Heart left ventricle (tissue), 16 donors: Measurements from ENCODE around the gene PAQR5. TPM values are rescaled to one million over a fixed set of nuclear protein-coding genes. Genes with fewer than 3 reads are reported as not detected.
"Not testable (repeated sequence)": the region's sequence is repeated elsewhere in the genome, so short reads cannot be mapped to it uniquely, and the experiment has no call there.

Experiments
- ATAC-seq, 4 donors: fragments of 200-7000 bp; cut with Tn5 transposase; one replicate each; pipeline ENCODE4 v1.9.1; 2020 to 2022; ENCODE audit warnings: moderate library complexity in 4 of 4, mild to moderate bottlenecking in 3 of 4, moderate number of reproducible peaks in 1 of 4
- DNase-seq, 5 donors: peaks; one replicate each; pipeline ENCODE4 v3.0.0-alpha.2; 2020
- H3K27ac ChIP-seq, 12 donors: fragments of 200-600 bp; sonication (generic) in 4 of 12; one replicate each; pipeline versions ENCODE4 v1.5.0 to v1.8.0; 2016 to 2022; ENCODE audit warnings: mild to moderate bottlenecking in 2 of 12
- H3K27me3 ChIP-seq, 9 donors: fragments of 200-600 bp; sonication (generic) in 2 of 9; one replicate each; pipeline versions ENCODE4 v1.5.1 to v1.8.0; 2016 to 2022; ENCODE audit warnings: mild to moderate bottlenecking in 3 of 9
- H3K36me3 ChIP-seq, 9 donors: fragments of 200-600 bp; sonication (generic) in 2 of 9; one replicate each; pipeline versions ENCODE4 v1.5.0 to v1.8.0; 2018 to 2022; ENCODE audit warnings: mild to moderate bottlenecking in 2 of 9
- H3K4me1 ChIP-seq, 12 donors: fragments of 200-600 bp; sonication (generic) in 4 of 12; one replicate each; pipeline versions ENCODE4 v1.5.0 to v1.8.0; 2016 to 2022; ENCODE audit warnings: mild to moderate bottlenecking in 3 of 12
- H3K4me3 ChIP-seq, 12 donors: fragments of 200-600 bp; sonication (generic) in 4 of 12; one replicate each; pipeline versions ENCODE4 v1.5.0 to v1.8.0; 2017 to 2022; ENCODE audit warnings: mild to moderate bottlenecking in 9 of 12, moderate library complexity in 4 of 12
- H3K9me3 ChIP-seq, 12 donors: fragments of 200-600 bp; sonication (generic) in 4 of 12; one replicate each; pipeline versions ENCODE4 v1.5.0 to v1.8.0; 2016 to 2022; ENCODE audit warnings: mild to moderate bottlenecking in 1 of 12
- POLR2A ChIP-seq, 2 donors: fragments of 450-650 bp; IDR thresholded peaks; one replicate each; pipeline ENCODE4 v1.6.1; 2017; ENCODE audit warnings: antibody characterized with exemption in 2 of 2, mild to moderate bottlenecking in 2 of 2, moderate library complexity in 2 of 2
- WGBS, 4 donors: extraction: QIAGEN DNeasy Blood & Tissue Kit in 2 of 4; methylation state at CpG; one replicate each; pipeline versions ENCODE4 v1.1.5 to v1.1.7; 2013 to 2018; 5-methylcytosine and 5-hydroxymethylcytosine counted together
- intact Hi-C, 10 donors: fragments of 100-400 bp; cut with DNase I; formaldehyde crosslinking; loops; one replicate each; pipeline versions ENCODE4 v1.11.1 to v1.14.2; 2022
- polyA plus RNA-seq, 2 donors: library from polyadenylated mRNA; stranded (reverse); fragments of 200-250 nt; gene quantifications; one replicate each; pipeline ENCODE4 v1.2.3, GENCODE V29; 2013
- total RNA-seq, 9 donors: library from RNA; depleted of rRNA in 2 of 9; stranded (reverse); fragments of >200 nt in 2 of 9; fragmentation: NEBNext Ultra II Directional in 3 of 9; extraction: Animal tissue kit (Norgen Biotek cat#: 25700) in 3 of 9; gene quantifications; one replicate each; pipeline versions ENCODE4 v1.1.0 to v1.2.4, GENCODE V29; 2016 to 2023
- TF ChIP-seq, protein P1 (sequence below), 12 donors: fragments of 200-600 bp; sonication (generic) in 4 of 12; IDR thresholded peaks; one replicate each; pipeline versions ENCODE4 v1.5.0 to v1.8.0; 2018 to 2022; ENCODE audit warnings: antibody characterized with exemption in 12 of 12, mild to moderate bottlenecking in 5 of 12
- donor health status: ischemic (EF 13 %, LVEDD 7.1; RV severe dilation, severe dysfunction).
- donor health status: healthy with polysubstance abuse.
- donor health status: DM: no; HTN: yes; CAD: no.
- donor health status: DM: no; HTN: no; CAD: no.
- donor health status: ischemic (EF 25% LVEDD 6.9; RV normal size, moderate dysfunction).
- donor health status: ischemic (EF 25% LVEDD 5.7; RV mildly dilated, moderate dysfunction).
- donor health status: healthy.
- donor health status: DM: yes; HTN: yes; CAD: no.
- donor health status: ischemic (EF 35%, LVEDD 5.7; RV mildly dilated, moderate dysfunction).
- donor health status: nonischemic (EF 11% LVEDD 7.7; RV severe dilation, severe dysfunction).
- donor health status: DM: yes; HTN: yes; CAD: no.
- donor health status: PGD.
- donor health status: ischemic (EF 29% LVEDD 5.4; RV normal size, mild dysfunction).
- donor health status: nonischemic (EF 23%, LVEDD 6.1; RV moderate dilation, normal function).

The PAQR5 gene
- total and polyA plus RNA-seq, 11 donors: 0.27 to 1.6 (median 1.1) TPM

DNA sequence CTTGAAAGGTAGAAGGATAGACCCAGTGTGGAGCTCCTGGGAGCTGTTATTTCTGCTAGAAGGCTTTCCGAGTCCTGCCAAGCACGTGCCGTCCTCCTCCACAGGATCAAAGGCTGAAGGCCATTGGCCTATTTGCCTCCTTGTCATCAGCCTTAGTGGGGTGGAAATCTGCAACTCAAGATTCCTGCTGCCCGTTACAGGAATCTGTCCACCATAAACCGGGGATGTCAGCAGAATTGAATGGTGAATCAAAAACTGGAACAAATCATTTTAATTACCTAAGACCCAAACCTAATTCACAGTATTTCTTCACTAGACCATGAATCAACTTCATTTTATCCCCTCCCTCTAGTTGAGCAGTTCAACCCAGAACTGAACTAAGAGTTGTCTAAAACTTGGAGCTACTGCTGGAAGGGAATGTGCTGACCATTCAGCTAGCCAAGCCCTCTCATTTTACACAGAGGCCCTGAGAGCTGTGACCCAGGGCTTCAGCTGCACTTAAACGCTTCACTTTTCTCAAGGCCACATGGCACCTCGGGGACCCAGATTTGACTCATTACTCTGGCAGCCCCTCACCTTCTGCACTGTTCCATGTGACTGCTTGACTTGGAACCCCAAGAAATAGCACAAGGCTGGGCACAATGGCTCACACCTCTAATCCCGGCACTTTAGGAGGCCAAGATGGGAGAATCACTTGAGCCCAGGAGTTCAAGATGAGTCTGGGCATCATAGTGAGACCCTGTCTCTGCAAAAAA, 78.7 kb downstream of the PAQR5 start:
- DNase-seq (no peak), ATAC-seq (no peak)
- Histone ChIP-seq H3K4me3 (no peak overlapping the region), H3K27ac (no peak overlapping the region), H3K36me3 (no peaks in the 10 kb centered on the region), H3K4me1 (no peaks in the 10 kb centered on the region), H3K27me3 (peaks cover 0 to 5% (median 0%) of the 10 kb centered on the region in 9 donors), H3K9me3 (peaks cover 0 to 5% (median 0%) of the 10 kb centered on the region in 12 donors)
- intact Hi-C loops: no loop called here
- TF ChIP-seq, protein P1, sequence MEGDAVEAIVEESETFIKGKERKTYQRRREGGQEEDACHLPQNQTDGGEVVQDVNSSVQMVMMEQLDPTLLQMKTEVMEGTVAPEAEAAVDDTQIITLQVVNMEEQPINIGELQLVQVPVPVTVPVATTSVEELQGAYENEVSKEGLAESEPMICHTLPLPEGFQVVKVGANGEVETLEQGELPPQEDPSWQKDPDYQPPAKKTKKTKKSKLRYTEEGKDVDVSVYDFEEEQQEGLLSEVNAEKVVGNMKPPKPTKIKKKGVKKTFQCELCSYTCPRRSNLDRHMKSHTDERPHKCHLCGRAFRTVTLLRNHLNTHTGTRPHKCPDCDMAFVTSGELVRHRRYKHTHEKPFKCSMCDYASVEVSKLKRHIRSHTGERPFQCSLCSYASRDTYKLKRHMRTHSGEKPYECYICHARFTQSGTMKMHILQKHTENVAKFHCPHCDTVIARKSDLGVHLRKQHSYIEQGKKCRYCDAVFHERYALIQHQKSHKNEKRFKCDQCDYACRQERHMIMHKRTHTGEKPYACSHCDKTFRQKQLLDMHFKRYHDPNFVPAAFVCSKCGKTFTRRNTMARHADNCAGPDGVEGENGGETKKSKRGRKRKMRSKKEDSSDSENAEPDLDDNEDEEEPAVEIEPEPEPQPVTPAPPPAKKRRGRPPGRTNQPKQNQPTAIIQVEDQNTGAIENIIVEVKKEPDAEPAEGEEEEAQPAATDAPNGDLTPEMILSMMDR (IDR thresholded peaks at IDR 0.05): no peak
- TF ChIP-seq POLR2A (IDR thresholded peaks at IDR 0.05): no peak
- 84 to 92% (median 90%) methylated on average over 8 of the region's 8 CpGs for WGBS, 4 donors

DNA sequence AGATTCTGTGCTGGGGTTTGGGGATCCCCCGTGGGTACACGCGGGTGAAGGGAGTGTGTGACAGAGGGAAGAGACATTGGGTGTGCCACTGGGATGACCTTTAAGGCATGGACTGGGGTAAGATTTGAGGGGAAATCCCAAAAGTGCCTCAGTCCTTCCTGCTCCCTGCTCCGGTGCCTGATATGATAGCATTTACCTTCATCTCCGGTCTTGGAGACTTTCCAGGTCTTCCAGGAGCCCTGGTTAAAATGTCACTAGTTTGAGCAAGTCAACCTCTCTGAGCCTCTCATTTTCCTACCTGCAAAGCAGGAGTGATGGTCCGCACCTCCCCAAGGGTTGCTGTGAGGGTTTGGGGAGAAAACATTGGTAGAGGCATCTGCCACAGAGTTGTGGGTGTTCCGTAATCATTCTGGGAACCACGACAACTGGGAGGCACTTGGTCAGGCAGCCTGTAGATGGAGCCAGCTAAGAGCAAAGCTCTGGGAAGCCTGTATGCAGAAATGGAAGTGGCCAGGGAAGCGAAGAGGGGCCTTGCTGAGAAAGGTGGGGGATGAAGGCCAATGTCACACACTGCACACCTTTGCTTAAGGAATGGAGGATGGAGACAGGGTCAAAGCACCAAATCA, 81.5 kb downstream of the PAQR5 start:
- H3K27ac ChIP-seq: no peak overlapping the region
- 78 to 82% (median 81%) methylated on average over 9 of the region's 9 CpGs for WGBS, 4 donors
- no peaks in the 10 kb centered on the region for H3K9me3 ChIP-seq
- peaks cover 0 to 5% (median 0%) of the 10 kb centered on the region in 9 donors for H3K27me3 ChIP-seq
- intact Hi-C loops: no loop called here
- H3K4me1 ChIP-seq: no peaks in the 10 kb centered on the region
- ATAC-seq (peak in 1 of 4 donors; percentile 22), DNase-seq (no peak)
- no peaks in the 10 kb centered on the region for H3K36me3 ChIP-seq
- TF ChIP-seq, protein P1 (IDR thresholded peaks at IDR 0.05): no peak
- TF ChIP-seq POLR2A (IDR thresholded peaks at IDR 0.05): no peak
- no peak overlapping the region for H3K4me3 ChIP-seq

DNA sequence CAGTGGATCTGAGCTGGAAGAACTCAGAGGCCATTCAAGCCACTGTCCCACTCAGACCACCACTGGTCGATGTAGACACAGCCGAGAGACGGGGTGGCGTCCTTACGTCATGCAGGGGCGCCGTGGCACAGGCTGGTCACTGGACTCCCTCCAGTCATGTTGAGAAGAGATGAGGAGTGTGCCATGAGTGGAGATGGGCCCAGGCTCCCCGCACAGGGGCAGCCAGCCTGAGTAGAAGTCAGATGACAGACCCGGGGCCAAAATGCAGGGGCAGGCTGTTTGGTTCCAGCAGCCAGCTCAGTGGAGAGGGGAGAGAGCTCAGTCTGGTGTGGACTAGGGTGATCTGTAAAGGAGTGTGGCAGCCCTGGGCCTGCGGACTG, 82.0 kb downstream of the PAQR5 start:
- Histone ChIP-seq H3K36me3 (no peaks in the 10 kb centered on the region), H3K4me1 (no peaks in the 10 kb centered on the region), H3K27ac (no peak overlapping the region), H3K9me3 (no peaks in the 10 kb centered on the region), H3K4me3 (no peak overlapping the region), H3K27me3 (peaks cover 0 to 5% (median 0%) of the 10 kb centered on the region in 9 donors)
- 91 to 100% (median 96%) methylated on average over 9 to 10 of the region's 10 CpGs for WGBS, 4 donors
- ATAC-seq: no peak
- no peak for DNase-seq
- intact Hi-C loops: no loop called here
- TF ChIP-seq, protein P1 (IDR thresholded peaks at IDR 0.05): no peak
- TF ChIP-seq POLR2A (IDR thresholded peaks at IDR 0.05): no peak

DNA sequence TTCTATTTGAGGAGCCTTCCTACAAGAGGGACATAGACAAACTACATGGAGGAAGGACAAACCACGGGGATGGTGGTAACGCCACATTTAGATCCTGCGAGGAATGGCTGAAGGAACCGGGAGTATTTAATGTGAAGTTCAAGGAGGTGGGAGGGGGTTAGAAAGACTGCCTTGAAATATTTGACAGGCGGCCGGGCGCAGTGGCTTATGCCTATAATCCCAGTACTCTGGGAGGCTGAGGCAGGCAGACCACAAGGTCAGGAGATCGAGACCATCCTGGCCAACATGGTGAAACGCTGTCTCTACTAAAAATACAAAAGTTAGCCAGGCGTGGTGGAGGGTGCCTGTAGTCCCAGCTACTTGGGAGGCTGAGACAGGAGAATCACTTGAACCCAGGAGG, 83.5 kb downstream of the PAQR5 start:
- intact Hi-C loops, H3K36me3 ChIP-seq, H3K27ac ChIP-seq, H3K27me3 ChIP-seq, H3K9me3 ChIP-seq, DNase-seq, H3K4me3 ChIP-seq, H3K4me1 ChIP-seq, ATAC-seq: not testable (repeated sequence)
- 94 to 98% (median 94%) methylated on average over 10 of the region's 10 CpGs for WGBS, 4 donors

DNA sequence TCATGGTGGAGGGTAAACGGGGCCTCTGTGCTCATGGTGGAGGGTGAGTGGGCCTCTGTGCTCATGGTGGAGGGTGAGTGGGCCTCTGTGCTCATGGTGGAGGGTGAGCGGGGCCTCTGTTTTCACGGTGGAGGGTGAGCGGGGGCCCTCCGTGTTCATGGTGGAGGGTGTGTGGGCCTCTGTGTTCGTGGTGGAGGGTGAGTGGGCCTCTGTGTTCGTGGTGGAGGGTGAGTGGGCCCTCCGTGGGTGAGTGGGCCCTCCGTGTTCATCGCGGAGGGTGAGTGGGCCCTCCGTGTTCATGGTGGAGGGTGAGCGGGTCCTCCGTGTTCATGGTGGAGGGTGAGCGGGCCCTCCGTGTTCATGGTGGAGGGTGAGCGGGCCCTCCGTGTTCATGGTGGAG, 85.4 kb downstream of the PAQR5 start:
- H3K4me1 ChIP-seq, intact Hi-C loops, H3K27ac ChIP-seq, ATAC-seq, H3K27me3 ChIP-seq, H3K4me3 ChIP-seq, H3K36me3 ChIP-seq, H3K9me3 ChIP-seq: not testable (repeated sequence)
- 92 to 98% (median 94%) methylated on average over 11 to 16 of the region's 18 CpGs for WGBS, 4 donors
- peak in 1 of 5 donors; percentile 18 for DNase-seq
